ENCODE results near the gene FYB2.

Gene FYB2

DNA sequence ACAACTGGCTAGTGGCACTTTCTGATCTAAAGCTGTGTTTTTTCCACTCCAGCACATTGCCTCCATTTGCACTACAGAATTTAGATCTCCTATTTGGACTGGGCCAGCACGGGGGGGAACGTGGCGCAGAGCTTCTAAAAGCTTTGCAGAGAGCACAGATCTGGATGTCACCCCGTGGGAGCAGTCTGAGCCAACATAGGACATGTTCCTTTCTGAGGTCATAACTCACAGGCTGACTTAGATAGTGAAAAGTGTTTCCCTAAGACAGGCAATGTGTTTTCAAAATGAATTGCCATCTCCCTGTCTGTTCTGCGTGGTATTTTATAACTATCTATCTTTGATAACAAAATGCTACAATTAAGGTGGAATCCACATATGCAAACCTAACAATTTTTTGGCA is 31.7 kb upstream of the FYB2 start:
- no peaks in the 10 kb centered on the region for H3K9me3 ChIP-seq (ENCODE audit: control insufficient read depth in 1 of 2, low read length in 2 of 2)
- H3K36me3 ChIP-seq (ENCODE audit: control insufficient read depth in 1 of 2, insufficient read depth in 2 of 2, low read length in 2 of 2), result no peaks in the 10 kb centered on the region
- no peaks in the 10 kb centered on the region for H3K27me3 ChIP-seq (ENCODE audit: low read depth, low read length)
- no peak overlapping the region for H3K27ac ChIP-seq (ENCODE audit: low read length)
- no peak overlapping the region for H3K4me3 ChIP-seq (ENCODE audit: low read depth in 1 of 2, low read length in 2 of 2)
- no peaks in the 10 kb centered on the region for H3K4me1 ChIP-seq (ENCODE audit: control insufficient read depth in 1 of 2, insufficient read depth in 2 of 2, low read length in 2 of 2)

- H3K27ac ChIP-seq (ENCODE audit: low read length), result no peak overlapping the region
- no peaks in the 10 kb centered on the region for H3K27me3 ChIP-seq (ENCODE audit: low read depth, low read length)
- H3K4me1 ChIP-seq (ENCODE audit: control insufficient read depth in 1 of 2, insufficient read depth in 2 of 2, low read length in 2 of 2), result no peaks in the 10 kb centered on the region
- no peak overlapping the region for H3K4me3 ChIP-seq (ENCODE audit: low read depth in 1 of 2, low read length in 2 of 2)
- H3K9me3 ChIP-seq (ENCODE audit: control insufficient read depth in 1 of 2, low read length in 2 of 2), result no peaks in the 10 kb centered on the region
- H3K36me3 ChIP-seq (ENCODE audit: control insufficient read depth in 1 of 2, insufficient read depth in 2 of 2, low read length in 2 of 2), result no peaks in the 10 kb centered on the region
These were observed 31.2 kb upstream of the FYB2 start for GRCh38 chr1:56850411-56850810.

DNA sequence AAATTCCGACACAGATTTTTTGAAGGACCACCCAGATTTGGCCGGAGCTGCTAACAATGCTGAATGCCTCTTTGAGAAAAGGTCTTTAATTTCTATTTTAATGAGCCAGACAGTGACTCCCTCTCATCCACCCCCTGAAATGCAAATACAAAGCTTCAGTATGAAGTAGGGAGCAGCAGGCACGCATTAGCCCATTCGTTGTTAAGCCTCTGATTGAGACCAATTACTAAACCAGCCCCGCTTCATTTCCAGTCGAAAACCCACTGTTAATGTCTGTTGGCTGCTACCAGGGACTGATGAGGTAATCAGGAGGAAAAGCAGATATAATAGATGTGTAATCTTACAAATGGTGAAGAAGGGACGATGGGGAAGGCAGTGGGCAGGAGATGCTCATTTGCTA is 30.5 kb upstream of the FYB2 start:
- Histone ChIP-seq H3K27ac (ENCODE audit: low read length) (no peak overlapping the region), H3K4me1 (ENCODE audit: control insufficient read depth in 1 of 2, insufficient read depth in 2 of 2, low read length in 2 of 2) (no peaks in the 10 kb centered on the region), H3K4me3 (ENCODE audit: low read depth in 1 of 2, low read length in 2 of 2) (no peak overlapping the region), H3K36me3 (ENCODE audit: control insufficient read depth in 1 of 2, insufficient read depth in 2 of 2, low read length in 2 of 2) (no peaks in the 10 kb centered on the region), H3K9me3 (ENCODE audit: control insufficient read depth in 1 of 2, low read length in 2 of 2) (no peaks in the 10 kb centered on the region), H3K27me3 (ENCODE audit: low read depth, low read length) (no peaks in the 10 kb centered on the region)

- Histone ChIP-seq H3K36me3 (ENCODE audit: control insufficient read depth in 1 of 2, insufficient read depth in 2 of 2, low read length in 2 of 2) (no peaks in the 10 kb centered on the region), H3K9me3 (ENCODE audit: control insufficient read depth in 1 of 2, low read length in 2 of 2) (no peaks in the 10 kb centered on the region), H3K4me1 (ENCODE audit: control insufficient read depth in 1 of 2, insufficient read depth in 2 of 2, low read length in 2 of 2) (no peaks in the 10 kb centered on the region), H3K27ac (ENCODE audit: low read length) (no peak overlapping the region), H3K4me3 (ENCODE audit: low read depth in 1 of 2, low read length in 2 of 2) (no peak overlapping the region), H3K27me3 (ENCODE audit: low read depth, low read length) (no peaks in the 10 kb centered on the region)
These were observed 26.1 kb upstream of the FYB2 start for GRCh38 chr1:56845343-56845742.

GRCh38 chr1:56844545-56845136 is 25.4 kb upstream of the FYB2 start:
- no peaks in the 10 kb centered on the region for H3K36me3 ChIP-seq (ENCODE audit: control insufficient read depth in 1 of 2, insufficient read depth in 2 of 2, low read length in 2 of 2)
- H3K27ac ChIP-seq (ENCODE audit: low read length), result no peak overlapping the region
- H3K27me3 ChIP-seq (ENCODE audit: low read depth, low read length), result no peaks in the 10 kb centered on the region
- no peak overlapping the region for H3K4me3 ChIP-seq (ENCODE audit: low read depth in 1 of 2, low read length in 2 of 2)
- peaks cover 4 to 5% of the 10 kb centered on the region in 2 donors for H3K9me3 ChIP-seq (ENCODE audit: control insufficient read depth in 1 of 2, low read length in 2 of 2)
- H3K4me1 ChIP-seq (ENCODE audit: control insufficient read depth in 1 of 2, insufficient read depth in 2 of 2, low read length in 2 of 2), result no peaks in the 10 kb centered on the region

DNA sequence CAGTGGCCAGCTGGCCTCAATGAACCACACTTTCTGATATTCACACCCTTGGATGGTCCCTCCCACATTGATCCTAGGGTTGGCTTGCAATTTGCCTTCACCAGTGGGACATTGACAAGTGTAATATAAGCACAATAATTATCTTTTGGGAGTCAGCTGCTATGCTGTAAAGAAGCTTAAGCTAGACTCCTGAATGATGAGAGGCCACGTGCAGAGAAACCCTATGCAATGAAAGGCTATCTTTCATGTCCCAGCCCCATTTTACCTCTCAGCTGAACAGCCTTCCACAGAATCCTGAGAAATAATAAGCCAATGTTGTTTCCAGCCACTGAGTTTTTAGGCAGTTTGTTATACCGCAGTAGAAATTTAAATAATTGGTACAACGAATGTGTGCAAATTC is 24.3 kb upstream of the FYB2 start:
- peaks cover 6 to 8% of the 10 kb centered on the region in 2 donors for H3K9me3 ChIP-seq (ENCODE audit: control insufficient read depth in 1 of 2, low read length in 2 of 2)
- no peaks in the 10 kb centered on the region for H3K27me3 ChIP-seq (ENCODE audit: low read depth, low read length)

DNA sequence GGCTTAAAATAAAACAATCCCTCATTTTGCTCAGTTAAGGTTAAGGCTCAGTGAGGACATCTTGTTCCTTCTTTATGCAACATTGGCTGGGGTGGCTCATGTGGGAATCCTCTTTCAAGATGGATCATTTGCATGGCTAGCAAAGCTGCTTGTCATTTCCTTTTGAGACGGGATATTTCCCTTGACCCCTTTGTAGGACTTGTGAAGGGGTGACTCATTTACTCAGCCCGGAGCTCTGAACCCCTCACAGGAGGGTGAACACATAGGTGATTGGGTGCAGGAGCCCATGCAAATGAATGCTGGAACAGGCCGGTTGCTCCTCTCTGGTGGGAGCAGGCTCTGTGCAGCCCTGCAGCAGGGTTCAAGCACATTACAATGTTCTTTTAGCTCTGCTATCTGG is 19.6 kb upstream of the FYB2 start:
- no peaks in the 10 kb centered on the region for H3K4me1 ChIP-seq (ENCODE audit: control insufficient read depth in 1 of 2, insufficient read depth in 2 of 2, low read length in 2 of 2)
- no peak overlapping the region for H3K4me3 ChIP-seq (ENCODE audit: low read depth in 1 of 2, low read length in 2 of 2)
- H3K9me3 ChIP-seq (ENCODE audit: control insufficient read depth in 1 of 2, low read length in 2 of 2), result peaks cover 6 to 8% of the 10 kb centered on the region in 2 donors
- H3K27me3 ChIP-seq (ENCODE audit: low read depth, low read length), result no peaks in the 10 kb centered on the region
- H3K27ac ChIP-seq (ENCODE audit: low read length), result no peak overlapping the region
- H3K36me3 ChIP-seq (ENCODE audit: control insufficient read depth in 1 of 2, insufficient read depth in 2 of 2, low read length in 2 of 2), result no peaks in the 10 kb centered on the region

More for the DNA sequence above, 24.3 kb upstream of the FYB2 start:
- no peaks in the 10 kb centered on the region for H3K4me1 ChIP-seq (ENCODE audit: control insufficient read depth in 1 of 2, insufficient read depth in 2 of 2, low read length in 2 of 2)
- no peak overlapping the region for H3K4me3 ChIP-seq (ENCODE audit: low read depth in 1 of 2, low read length in 2 of 2)
- H3K27ac ChIP-seq (ENCODE audit: low read length), result no peak overlapping the region
- no peaks in the 10 kb centered on the region for H3K36me3 ChIP-seq (ENCODE audit: control insufficient read depth in 1 of 2, insufficient read depth in 2 of 2, low read length in 2 of 2)

- Histone ChIP-seq H3K4me1 (ENCODE audit: control insufficient read depth in 1 of 2, insufficient read depth in 2 of 2, low read length in 2 of 2) (no peaks in the 10 kb centered on the region), H3K36me3 (ENCODE audit: control insufficient read depth in 1 of 2, insufficient read depth in 2 of 2, low read length in 2 of 2) (no peaks in the 10 kb centered on the region), H3K9me3 (ENCODE audit: control insufficient read depth in 1 of 2, low read length in 2 of 2) (peaks cover 6 to 8% of the 10 kb centered on the region in 2 donors)
These were observed 18.2 kb upstream of the FYB2 start for GRCh38 chr1:56837244-56837939.

DNA sequence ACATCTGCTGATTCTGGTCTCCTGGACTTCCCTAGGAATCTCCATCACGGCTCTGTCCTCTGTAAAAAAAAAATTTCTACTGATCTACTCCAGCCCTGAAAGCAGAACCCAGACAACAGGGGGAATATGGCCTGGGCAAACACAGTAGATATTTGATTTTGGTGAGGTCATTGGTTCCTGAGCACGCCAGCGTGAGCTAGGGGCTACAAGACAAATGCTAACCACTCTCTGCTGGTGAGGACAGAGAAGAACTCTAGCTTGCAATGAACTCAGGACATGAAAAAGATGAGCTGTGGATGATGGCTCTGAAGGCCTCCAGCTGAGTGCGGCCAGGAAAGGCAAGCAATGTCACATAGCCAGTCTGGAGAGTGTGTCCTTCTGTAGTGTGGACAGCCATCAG is 17.2 kb upstream of the FYB2 start:
- Histone ChIP-seq H3K4me3 (ENCODE audit: low read depth in 1 of 2, low read length in 2 of 2) (no peak overlapping the region), H3K27me3 (ENCODE audit: low read depth, low read length) (no peaks in the 10 kb centered on the region), H3K27ac (ENCODE audit: low read length) (no peak overlapping the region), H3K36me3 (ENCODE audit: control insufficient read depth in 1 of 2, insufficient read depth in 2 of 2, low read length in 2 of 2) (no peaks in the 10 kb centered on the region), H3K9me3 (ENCODE audit: control insufficient read depth in 1 of 2, low read length in 2 of 2) (peaks cover 6 to 8% of the 10 kb centered on the region in 2 donors), H3K4me1 (ENCODE audit: control insufficient read depth in 1 of 2, insufficient read depth in 2 of 2, low read length in 2 of 2) (no peaks in the 10 kb centered on the region)

More at GRCh38 chr1:56837244-56837939, 18.2 kb upstream of the FYB2 start:
- Histone ChIP-seq H3K27me3 (ENCODE audit: low read depth, low read length) (no peaks in the 10 kb centered on the region), H3K4me3 (ENCODE audit: low read depth in 1 of 2, low read length in 2 of 2) (no peak overlapping the region), H3K27ac (ENCODE audit: low read length) (no peak overlapping the region)

GRCh38 chr1:56835657-56836056 is 16.5 kb upstream of the FYB2 start:
- no peaks in the 10 kb centered on the region for H3K4me1 ChIP-seq (ENCODE audit: control insufficient read depth in 1 of 2, insufficient read depth in 2 of 2, low read length in 2 of 2)
- H3K4me3 ChIP-seq (ENCODE audit: low read depth in 1 of 2, low read length in 2 of 2), result no peak overlapping the region
- H3K9me3 ChIP-seq (ENCODE audit: control insufficient read depth in 1 of 2, low read length in 2 of 2), result peaks cover 6 to 8% of the 10 kb centered on the region in 2 donors
- H3K27me3 ChIP-seq (ENCODE audit: low read depth, low read length), result no peaks in the 10 kb centered on the region
- H3K36me3 ChIP-seq (ENCODE audit: control insufficient read depth in 1 of 2, insufficient read depth in 2 of 2, low read length in 2 of 2), result no peaks in the 10 kb centered on the region
- no peak overlapping the region for H3K27ac ChIP-seq (ENCODE audit: low read length)

GRCh38 chr1:56834137-56834900 is 15.1 kb upstream of the FYB2 start:
- no peaks in the 10 kb centered on the region for H3K4me1 ChIP-seq (ENCODE audit: control insufficient read depth in 1 of 2, insufficient read depth in 2 of 2, low read length in 2 of 2)
- no peak overlapping the region for H3K27ac ChIP-seq (ENCODE audit: low read length)
- H3K36me3 ChIP-seq (ENCODE audit: control insufficient read depth in 1 of 2, insufficient read depth in 2 of 2, low read length in 2 of 2), result no peaks in the 10 kb centered on the region
- no peaks in the 10 kb centered on the region for H3K27me3 ChIP-seq (ENCODE audit: low read depth, low read length)
- no peak overlapping the region for H3K4me3 ChIP-seq (ENCODE audit: low read depth in 1 of 2, low read length in 2 of 2)
- H3K9me3 ChIP-seq (ENCODE audit: control insufficient read depth in 1 of 2, low read length in 2 of 2), result no peaks in the 10 kb centered on the region
